Gastrocnemius medialis (tissue), 4 donors: Measurements from ENCODE around the gene CASKIN1. TPM values are rescaled to one million over a fixed set of nuclear protein-coding genes. Genes with fewer than 3 reads are reported as not detected.

Experiments
- ATAC-seq, 2 donors: fragments of 150-250 bp; one replicate each; pipeline ENCODE4 v1.9.1; 2016
- DNase-seq, 2 donors: peaks; one replicate each; pipeline ENCODE4 v3.0.0-alpha.2; 2019
- H3K27ac ChIP-seq, 4 donors: fragments of 200-600 bp; sonication (generic); 1 replicate in 1 of 4; 2 replicates in 3 of 4; pipeline ENCODE4 v1.5.1; 2016 to 2018; ENCODE audit warnings: mild to moderate bottlenecking in 2 of 4, moderate library complexity in 1 of 4
- H3K27me3 ChIP-seq, 3 donors: fragments of 200-600 bp; sonication (generic) in 2 of 3; 1 replicate in 1 of 3; 2 replicates in 2 of 3; pipeline versions ENCODE4 v1.5.1 to v1.6.0; 2016 to 2019; ENCODE audit warnings: mild to moderate bottlenecking in 1 of 3, moderate library complexity in 1 of 3
- H3K36me3 ChIP-seq, 2 donors: fragments of 200-600 bp; sonication (generic) in 1 of 2; one replicate each; pipeline ENCODE4 v1.5.1; 2017 to 2018
- H3K4me1 ChIP-seq, 2 donors: fragments of 200-600 bp; sonication (generic) in 1 of 2; one replicate each; pipeline ENCODE4 v1.5.1; 2016 to 2017; ENCODE audit warnings: mild to moderate bottlenecking in 2 of 2
- H3K4me3 ChIP-seq, 4 donors: fragments of 200-600 bp; sonication (generic) in 3 of 4; 1 replicate in 1 of 4; 2 replicates in 3 of 4; pipeline ENCODE4 v1.5.1; 2016 to 2019; ENCODE audit warnings: mild to moderate bottlenecking in 2 of 4
- H3K9me3 ChIP-seq, 3 donors: fragments of 200-600 bp; sonication (generic) in 2 of 3; 1 replicate in 1 of 3; 2 replicates in 2 of 3; pipeline ENCODE4 v1.5.1; 2016 to 2019
- CTCF ChIP-seq, 5 experiments: fragments of 450-650 bp in 3 of 5; fragments of 200-600 bp in 2 of 5; sonication (generic) in 2 of 5; IDR thresholded peaks in 4 of 5; conservative IDR thresholded peaks in 1 of 5; 1 replicate in 4 of 5; 2 replicates in 1 of 5; pipeline ENCODE4 v1.5.1; 2016 to 2019; ENCODE audit warnings: antibody characterized with exemption in 5 of 5, mild to moderate bottlenecking in 3 of 5, moderate library complexity in 3 of 5
- POLR2A ChIP-seq, 2 donors: fragments of 450-650 bp; IDR thresholded peaks; one replicate each; pipeline ENCODE4 v1.6.1; 2017; ENCODE audit warnings: antibody characterized with exemption in 2 of 2, mild to moderate bottlenecking in 2 of 2, moderate library complexity in 2 of 2
- in situ Hi-C, 4 donors: fragments of 200-750 bp; cut with MboI; loops; one replicate each; pipeline versions ENCODE4 v1.15.0 to v1.8.0; 2017; ENCODE audit warnings: low sequenced_read_pairs in 4 of 4
- intact Hi-C: fragments of 100-400 bp; cut with DNase I; formaldehyde crosslinking; loops from one replicate; pipeline ENCODE4 v1.15.1; 2023; ENCODE audit warnings: low total_unique reads
- total RNA-seq, 4 donors: library from RNA; depleted of rRNA; stranded (reverse); fragments of >200 nt; gene quantifications; one replicate each; pipeline versions ENCODE4 v1.1.0 to v1.2.3, GENCODE V29; 2016

The CASKIN1 gene
- total RNA-seq, 4 donors from 2014 or later: 0.07 to 0.51 (median 0.10) TPM; not detected in 1

DNA sequence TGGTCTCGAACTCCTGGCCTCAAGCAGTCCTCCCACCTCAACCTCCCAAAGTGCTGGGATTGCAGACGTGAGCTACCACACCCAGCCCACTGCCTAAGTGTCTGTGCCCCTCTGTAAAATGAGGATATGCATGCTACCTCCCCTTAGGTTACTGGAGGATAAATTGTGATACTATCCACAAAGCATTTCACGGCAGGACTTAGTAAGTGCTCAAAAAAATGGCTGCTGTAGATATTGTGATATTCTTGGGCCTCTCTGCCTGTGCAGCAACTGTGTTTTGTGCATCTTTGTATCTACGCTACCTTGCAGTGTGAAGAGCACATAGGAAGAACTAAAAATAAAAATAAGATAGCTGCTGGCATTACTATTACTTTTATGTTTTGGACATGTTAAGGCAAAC lies 1.9 kb upstream of the CASKIN1 start:
- H3K27ac ChIP-seq: no peak overlapping the region
- intact Hi-C loops: loop anchor here (5.0 kb wide), 1 partner anchor 304 kb away; no protein-coding TSS in a partner anchor
- H3K27me3 ChIP-seq: peaks cover 27 to 36% (median 33%) of the 10 kb centered on the region in 3 donors
- no peaks in the 10 kb centered on the region for H3K9me3 ChIP-seq
- in situ Hi-C loops: no loop called here
- DNase-seq (no peak), ATAC-seq (no peak)
- no peak overlapping the region for H3K4me3 ChIP-seq
- peaks cover 7 to 10% of the 10 kb centered on the region in 2 donors for H3K4me1 ChIP-seq
- TF ChIP-seq CTCF (IDR thresholded peaks at IDR 0.05 in 4 of 5, conservative IDR thresholded peaks at IDR 0.05 in 1 of 5) (no peak), POLR2A (IDR thresholded peaks at IDR 0.05) (no peak)
- no peaks in the 10 kb centered on the region for H3K36me3 ChIP-seq

DNA sequence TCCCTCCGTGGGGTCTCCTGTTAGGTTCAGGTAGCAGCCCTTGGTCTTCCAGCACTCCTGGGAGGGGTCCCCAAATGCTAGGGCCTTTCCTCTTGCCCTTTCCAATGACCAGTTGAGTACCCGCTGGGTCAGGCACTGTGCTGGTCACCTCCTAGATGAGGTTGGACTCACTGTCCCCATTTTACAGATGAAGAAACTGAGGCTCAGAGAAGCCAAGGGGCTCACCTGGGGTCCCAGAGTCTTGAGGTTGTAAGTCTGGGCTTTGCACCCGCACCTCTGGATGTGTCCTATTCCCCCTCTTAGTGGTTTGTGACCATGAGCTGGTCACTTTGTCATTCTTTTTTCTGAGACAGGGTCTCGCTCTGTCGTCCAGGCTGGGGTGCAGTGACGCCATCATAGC lies 1.4 kb upstream of the CASKIN1 start:
- ATAC-seq: no peak

DNA sequence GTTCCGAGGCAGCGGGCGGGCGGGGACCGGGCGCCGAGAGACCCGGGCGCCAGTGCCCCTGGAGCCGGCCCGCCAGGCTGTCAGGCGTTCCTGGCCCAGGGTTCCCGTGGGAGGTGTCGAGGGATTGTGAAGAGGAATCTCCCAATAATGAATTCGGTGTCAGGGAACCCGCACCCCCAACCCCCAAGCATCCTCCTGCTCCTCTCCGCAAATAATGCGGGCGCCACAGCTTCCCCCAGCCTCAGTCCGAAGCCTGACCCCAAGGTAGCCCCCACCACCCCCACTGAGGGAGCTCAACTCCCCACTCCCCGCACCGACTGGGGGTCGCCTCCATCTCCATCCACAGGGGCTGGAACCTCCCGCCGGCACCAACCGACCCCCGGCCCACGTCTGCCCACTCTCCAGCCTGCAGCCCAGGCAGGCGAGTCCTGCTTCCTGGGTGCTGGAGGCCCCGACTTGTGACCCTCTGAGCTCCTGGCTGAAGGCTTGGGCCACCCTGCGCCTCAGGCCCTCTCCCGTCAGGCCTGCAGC lies 641 bp upstream of the CASKIN1 start:
- no peaks in the 10 kb centered on the region for H3K9me3 ChIP-seq
- peaks cover 7 to 10% of the 10 kb centered on the region in 2 donors for H3K4me1 ChIP-seq
- intact Hi-C loops: loop anchor here (5.0 kb wide), 1 partner anchor 305 kb away; no protein-coding TSS in a partner anchor
- peaks cover 27 to 36% (median 33%) of the 10 kb centered on the region in 3 donors for H3K27me3 ChIP-seq
- ATAC-seq (no peak), DNase-seq (no peak)
- TF ChIP-seq POLR2A (IDR thresholded peaks at IDR 0.05) (no peak), CTCF (IDR thresholded peaks at IDR 0.05 in 4 of 5, conservative IDR thresholded peaks at IDR 0.05 in 1 of 5) (no peak)
- H3K36me3 ChIP-seq: no peaks in the 10 kb centered on the region
- in situ Hi-C loops: no loop called here
- no peak overlapping the region for H3K27ac ChIP-seq
- H3K4me3 ChIP-seq: no peak overlapping the region

More for the DNA sequence above, 1.4 kb upstream of the CASKIN1 start:
- Histone ChIP-seq H3K9me3 (no peaks in the 10 kb centered on the region), H3K27me3 (peaks cover 27 to 36% (median 33%) of the 10 kb centered on the region in 3 donors), H3K27ac (no peak overlapping the region), H3K4me1 (peaks cover 7 to 10% of the 10 kb centered on the region in 2 donors), H3K36me3 (no peaks in the 10 kb centered on the region), H3K4me3 (no peak overlapping the region)
- intact Hi-C loops: loop anchor here (5.0 kb wide), 1 partner anchor 305 kb away; no protein-coding TSS in a partner anchor
- TF ChIP-seq POLR2A (IDR thresholded peaks at IDR 0.05) (no peak), CTCF (IDR thresholded peaks at IDR 0.05 in 4 of 5, conservative IDR thresholded peaks at IDR 0.05 in 1 of 5) (no peak)
- in situ Hi-C loops: no loop called here
- no peak for DNase-seq

GRCh38 chr16:2195322-2196161 lies 863 bp downstream of the CASKIN1 start:
- H3K4me1 ChIP-seq: peaks cover 7 to 10% of the 10 kb centered on the region in 2 donors
- no peak overlapping the region for H3K27ac ChIP-seq
- H3K36me3 ChIP-seq: no peaks in the 10 kb centered on the region
- intact Hi-C loops: loop anchor here (1.0 to 5.0 kb wide), 2 partner anchors 56 to 307 kb away; partner anchors contain the start of gene ECI1
- peak in 1 of 2 donors; percentile 19 for ATAC-seq
- H3K27me3 ChIP-seq: peaks cover 27 to 36% (median 33%) of the 10 kb centered on the region in 3 donors
- H3K9me3 ChIP-seq: no peaks in the 10 kb centered on the region
- no peak for TF ChIP-seq POLR2A (IDR thresholded peaks at IDR 0.05)
- TF ChIP-seq CTCF (IDR thresholded peaks at IDR 0.05 in 4 of 5, conservative IDR thresholded peaks at IDR 0.05 in 1 of 5): no peak
- no peak for DNase-seq
- peak overlapping the region in 3 of 4 donors; percentile 34 to 38 (median 35) for H3K4me3 ChIP-seq
- in situ Hi-C loops: no loop called here
